Glutamatergic neuron (in vitro differentiated cells): ENCODE data around the gene MORF4L1. TPM values are rescaled to one million over a fixed set of nuclear protein-coding genes. Genes with fewer than 3 reads are reported as not detected.
"Not testable (repeated sequence)": the region's sequence is repeated elsewhere in the genome, so short reads cannot be mapped to it uniquely, and the experiment has no call there.

ENCODE experiments used
- DNase-seq: peaks from one replicate; pipeline ENCODE4 v3.0.0; 2022
- H3K27ac Mint-ChIP-seq: one replicate; pipeline ENCODE4 v1.8.0; 2020; ENCODE audit warnings: mild to moderate bottlenecking, mixed read lengths, inconsistent platforms; ENCODE audit not compliant: unreplicated experiment
- H3K27me3 Mint-ChIP-seq: one replicate; pipeline ENCODE4 v1.8.0; 2020; ENCODE audit warnings: mild to moderate bottlenecking, moderate library complexity, mixed read lengths, inconsistent platforms; ENCODE audit not compliant: unreplicated experiment
- H3K36me3 Mint-ChIP-seq: one replicate; pipeline ENCODE4 v1.8.0; 2020; ENCODE audit warnings: mild to moderate bottlenecking, mixed read lengths, inconsistent platforms; ENCODE audit not compliant: unreplicated experiment
- H3K4me1 Mint-ChIP-seq: one replicate; pipeline ENCODE4 v1.8.0; 2020; ENCODE audit warnings: mild to moderate bottlenecking, low read depth, mixed read lengths, inconsistent platforms; ENCODE audit not compliant: unreplicated experiment
- H3K4me3 Mint-ChIP-seq: one replicate; pipeline ENCODE4 v1.8.0; 2020; ENCODE audit warnings: mild to moderate bottlenecking, mixed read lengths, inconsistent platforms; ENCODE audit not compliant: unreplicated experiment
- H3K9me3 Mint-ChIP-seq: one replicate; pipeline ENCODE4 v1.8.0; 2020; ENCODE audit warnings: mild to moderate bottlenecking, moderate library complexity, mixed read lengths, inconsistent platforms; ENCODE audit not compliant: unreplicated experiment
- CTCF ChIP-seq: fragments of 200-600 bp; sonication (generic); IDR thresholded peaks from one replicate; pipeline ENCODE4 v1.5.0; 2021; ENCODE audit not compliant: partially characterized antibody, unreplicated experiment
- total RNA-seq: library from RNA; stranded (reverse); fragmentation: NEBNext Ultra II Directional; extraction: Animal tissue kit (Norgen Biotek cat#: 25700); gene quantifications from one replicate; pipeline ENCODE4 v1.2.1, GENCODE V29; 2021; ENCODE audit not compliant: unreplicated experiment

The MORF4L1 gene
- total RNA-seq, 1 donor from 2014 or later = 379 TPM

GRCh38 chr15:78859971-78860719 is 12.5 kb upstream of the MORF4L1 start:
- Mint-ChIP-seq H3K36me3 (no peaks in the 10 kb centered on the region), H3K4me1 (no peaks in the 10 kb centered on the region), H3K27me3 (peaks cover 6% of the 10 kb centered on the region), H3K4me3 (peak overlapping the region; percentile 85), H3K27ac (peak overlapping the region; percentile 82), H3K9me3 (peaks cover 7% of the 10 kb centered on the region)
- DNase-seq = peak; percentile 74
- peak; percentile 73 for TF ChIP-seq CTCF

GRCh38 chr15:78865585-78865984 is 7.1 kb upstream of the MORF4L1 start:
- H3K9me3 Mint-ChIP-seq, DNase-seq, H3K36me3 Mint-ChIP-seq, H3K27me3 Mint-ChIP-seq, H3K4me3 Mint-ChIP-seq, H3K27ac Mint-ChIP-seq, H3K4me1 Mint-ChIP-seq: not testable (repeated sequence)

GRCh38 chr15:78866031-78866430 is 6.7 kb upstream of the MORF4L1 start:
- not testable (repeated sequence) for H3K36me3 Mint-ChIP-seq, H3K9me3 Mint-ChIP-seq, H3K4me3 Mint-ChIP-seq, H3K4me1 Mint-ChIP-seq, DNase-seq, H3K27ac Mint-ChIP-seq, H3K27me3 Mint-ChIP-seq

GRCh38 chr15:78866803-78867202 is 5.9 kb upstream of the MORF4L1 start:
- peaks cover 3% of the 10 kb centered on the region for H3K9me3 Mint-ChIP-seq
- H3K4me1 Mint-ChIP-seq = no peaks in the 10 kb centered on the region
- DNase-seq = no peak
- H3K27me3 Mint-ChIP-seq = peaks cover 8% of the 10 kb centered on the region
- TF ChIP-seq CTCF = no peak
- H3K27ac Mint-ChIP-seq = no peak overlapping the region
- no peaks in the 10 kb centered on the region for H3K36me3 Mint-ChIP-seq
- H3K4me3 Mint-ChIP-seq = no peak overlapping the region

- TF ChIP-seq CTCF = no peak
- Mint-ChIP-seq H3K4me1 (peaks cover 2% of the 10 kb centered on the region), H3K9me3 (peaks cover 12% of the 10 kb centered on the region), H3K27ac (no peak overlapping the region), H3K36me3 (no peaks in the 10 kb centered on the region), H3K4me3 (no peak overlapping the region), H3K27me3 (peaks cover 16% of the 10 kb centered on the region)
- no peak for DNase-seq
Measured at GRCh38 chr15:78868366-78868765, 4.3 kb upstream of the MORF4L1 start.

- peak overlapping the region; percentile 89 for H3K4me3 Mint-ChIP-seq
- peaks cover 16% of the 10 kb centered on the region for H3K4me1 Mint-ChIP-seq
- H3K9me3 Mint-ChIP-seq = peaks cover 26% of the 10 kb centered on the region
- H3K27me3 Mint-ChIP-seq = peaks cover 23% of the 10 kb centered on the region
- H3K36me3 Mint-ChIP-seq, DNase-seq: not testable (repeated sequence)
- H3K27ac Mint-ChIP-seq = peak overlapping the region; percentile 96
Measured at GRCh38 chr15:78871483-78872127, 1.1 kb upstream of the MORF4L1 start.
